A673 (cell line): Measurements from ENCODE around the gene MMP10. TPM values are rescaled to one million over a fixed set of nuclear protein-coding genes. Genes with fewer than 3 reads are reported as not detected.

Experiments
- BruUV-seq: library from RNA; stranded (reverse); fragments of 400-500 nt; replicated peaks from 2 replicates; lab custom pipeline; 2021; lab: Mats Ljungman, UMichigan
- CTCF ChIA-PET: fragments of 300-600 bp; sonication (Branson Sonifier 250); formaldehyde crosslinking; loops from one replicate; lab custom pipeline; 2022; ENCODE audit warnings: antibody characterized with exemption; lab: Charles Lee
- POLR2A ChIA-PET: fragments of 300-600 bp; sonication (Branson Sonifier 250); formaldehyde crosslinking; loops from one replicate; lab custom pipeline; 2022; ENCODE audit warnings: antibody characterized with exemption; ENCODE audit not compliant: low non-redundant PET; lab: Charles Lee
- DNase-seq: peaks from one replicate; pipeline ENCODE4 v3.0.0-alpha.2; 2015; ENCODE audit warnings: low spot score
- H3K27ac ChIP-seq: fragments of 200-600 bp; sonication (generic); 2 replicates; pipeline ENCODE4 v1.5.1; 2016; ENCODE audit warnings: mixed run types, low read depth, mild to moderate bottlenecking, mixed read lengths, antibody characterized with exemption, low read length; ENCODE audit not compliant: poor library complexity, severe bottlenecking
- H3K27me3 ChIP-seq: fragments of 200-600 bp; sonication (generic); replicated peaks from 2 replicates; pipeline ENCODE4 v1.6.1; 2017; ENCODE audit warnings: mixed run types, low read depth, mild to moderate bottlenecking, mixed read lengths, antibody characterized with exemption, low read length; ENCODE audit not compliant: insufficient read depth, poor library complexity
- H3K36me3 ChIP-seq: fragments of 200-600 bp; sonication (generic); 2 replicates; pipeline ENCODE4 v1.6.1; 2016; ENCODE audit warnings: mixed run types, mild to moderate bottlenecking, mixed read lengths, antibody characterized with exemption, low read length; ENCODE audit not compliant: insufficient read depth, poor library complexity, severe bottlenecking
- H3K4me1 ChIP-seq: fragments of 200-600 bp; sonication (generic); 2 replicates; pipeline ENCODE4 v1.6.1; 2017; ENCODE audit warnings: mixed run types, mild to moderate bottlenecking, mixed read lengths, antibody characterized with exemption, low read length; ENCODE audit not compliant: insufficient read depth, poor library complexity, severe bottlenecking
- H3K4me3 ChIP-seq: fragments of 200-600 bp; sonication (generic); 2 replicates; pipeline ENCODE4 v1.5.1; 2016; ENCODE audit warnings: low read depth, mixed run types, mild to moderate bottlenecking, mixed read lengths, low read length; ENCODE audit not compliant: poor library complexity, severe bottlenecking
- H3K9me3 ChIP-seq: fragments of 200-600 bp; sonication (generic); 2 replicates; pipeline ENCODE4 v1.6.1; 2016; ENCODE audit warnings: mixed run types, low read depth, mild to moderate bottlenecking, mixed read lengths, antibody characterized with exemption, low read length; ENCODE audit not compliant: poor library complexity, severe bottlenecking
- EZH2 ChIP-seq: fragments of 200-600 bp; sonication (generic); IDR thresholded peaks from 2 replicates; pipeline ENCODE4 v1.6.1; 2017; ENCODE audit warnings: borderline replicate concordance, low read depth, mild to moderate bottlenecking, mixed read lengths, antibody characterized with exemption, low read length; ENCODE audit not compliant: poor library complexity, severe bottlenecking
- intact Hi-C: fragments of 100-400 bp; cut with micrococcal nuclease; formaldehyde crosslinking; loops from one replicate; pipeline ENCODE4 v1.10.0; 2022; ENCODE audit not compliant: unreplicated experiment
- total RNA-seq: library from RNA; stranded (reverse); gene quantifications from 2 replicates; pipeline ENCODE4 v1.2.3, GENCODE V29; 2021
- TF ChIP-seq, protein P1 (sequence below): fragments of 300-800, 200-600 bp; sonication (generic); conservative IDR thresholded peaks from 2 replicates; pipeline ENCODE4 v1.5.1; 2017; ENCODE audit warnings: low read depth, mild to moderate bottlenecking, antibody characterized with exemption, low read length, moderate library complexity, mixed read lengths

The MMP10 gene
- total RNA-seq, 1 experiment from 2014 or later: 4.0 TPM

- DNase-seq: peak; percentile 71
- intact Hi-C loops: no loop called here
- ChIA-PET CTCF (no interaction called here), POLR2A (no interaction called here)
- H3K4me3 ChIP-seq: no peak overlapping the region
- no TSS peak for BruUV-seq
- H3K9me3 ChIP-seq: no peaks in the 10 kb centered on the region
- no peaks in the 10 kb centered on the region for H3K27me3 ChIP-seq
- H3K27ac ChIP-seq: peak overlapping the region; percentile 51
- H3K36me3 ChIP-seq: no peaks in the 10 kb centered on the region
- no peak for TF ChIP-seq EZH2
- TF ChIP-seq, protein P1, sequence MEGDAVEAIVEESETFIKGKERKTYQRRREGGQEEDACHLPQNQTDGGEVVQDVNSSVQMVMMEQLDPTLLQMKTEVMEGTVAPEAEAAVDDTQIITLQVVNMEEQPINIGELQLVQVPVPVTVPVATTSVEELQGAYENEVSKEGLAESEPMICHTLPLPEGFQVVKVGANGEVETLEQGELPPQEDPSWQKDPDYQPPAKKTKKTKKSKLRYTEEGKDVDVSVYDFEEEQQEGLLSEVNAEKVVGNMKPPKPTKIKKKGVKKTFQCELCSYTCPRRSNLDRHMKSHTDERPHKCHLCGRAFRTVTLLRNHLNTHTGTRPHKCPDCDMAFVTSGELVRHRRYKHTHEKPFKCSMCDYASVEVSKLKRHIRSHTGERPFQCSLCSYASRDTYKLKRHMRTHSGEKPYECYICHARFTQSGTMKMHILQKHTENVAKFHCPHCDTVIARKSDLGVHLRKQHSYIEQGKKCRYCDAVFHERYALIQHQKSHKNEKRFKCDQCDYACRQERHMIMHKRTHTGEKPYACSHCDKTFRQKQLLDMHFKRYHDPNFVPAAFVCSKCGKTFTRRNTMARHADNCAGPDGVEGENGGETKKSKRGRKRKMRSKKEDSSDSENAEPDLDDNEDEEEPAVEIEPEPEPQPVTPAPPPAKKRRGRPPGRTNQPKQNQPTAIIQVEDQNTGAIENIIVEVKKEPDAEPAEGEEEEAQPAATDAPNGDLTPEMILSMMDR: no peak
- H3K4me1 ChIP-seq: peaks cover 11% of the 10 kb centered on the region
These were observed 19.4 kb upstream of the MMP10 start for GRCh38 chr11:102799681-102800340.

- ChIA-PET POLR2A (no interaction called here), CTCF (interaction anchor here (0.8 kb wide), 1 partner anchor 238 kb away, joined by 4 read pairs; no protein-coding TSS in a partner anchor)
- H3K27me3 ChIP-seq: no peaks in the 10 kb centered on the region
- H3K36me3 ChIP-seq: no peaks in the 10 kb centered on the region
- no TSS peak for BruUV-seq
- peak; percentile 77 for DNase-seq
- peaks cover 16% of the 10 kb centered on the region for H3K4me1 ChIP-seq
- TF ChIP-seq, protein P1: no peak
- no peak for TF ChIP-seq EZH2
- intact Hi-C loops: no loop called here
- peak within 1 kb of the TSS; percentile 6 for H3K27ac ChIP-seq
- H3K9me3 ChIP-seq: no peaks in the 10 kb centered on the region
- H3K4me3 ChIP-seq: no peak within 1 kb of the TSS
These were observed 17.8 kb upstream of the MMP10 start, which contains the start of gene MMP1 for GRCh38 chr11:102798012-102798746. Gene MMP1, minus strand, starts transcription at chr11:102798160. Its CDS starts 68 bp downstream, at chr11:102798092.

- Histone ChIP-seq H3K27ac (peak overlapping the region; percentile 48), H3K4me3 (no peak overlapping the region), H3K36me3 (no peaks in the 10 kb centered on the region), H3K27me3 (no peaks in the 10 kb centered on the region), H3K4me1 (peaks cover 8% of the 10 kb centered on the region), H3K9me3 (no peaks in the 10 kb centered on the region)
- CTCF ChIA-PET: no interaction called here
- no TSS peak for BruUV-seq
- POLR2A ChIA-PET: no interaction called here
- intact Hi-C loops: loop anchor here (1.0 to 5.0 kb wide), 2 partner anchors 136 to 148 kb away; no protein-coding TSS in a partner anchor
- peak; percentile 95 for DNase-seq
- no peak for TF ChIP-seq EZH2
- TF ChIP-seq, protein P1: peak; percentile 85
These were observed 14.0 kb upstream of the MMP10 start for GRCh38 chr11:102794382-102794781.
